Caki2 (cell line): ENCODE results near the gene HAAO. TPM values are rescaled to one million over a fixed set of nuclear protein-coding genes. Genes with fewer than 3 reads are reported as not detected.
A peak's percentile ranks its signal among the peaks of the same experiment; 100 is the strongest.
"Not testable (repeated sequence)": the region's sequence is repeated elsewhere in the genome, so short reads cannot be mapped to it uniquely, and the experiment has no call there.

Experiments used
- DNase-seq: peaks from one replicate; pipeline ENCODE4 v3.0.0-alpha.2; 2015; ENCODE audit warnings: low read depth
- in situ Hi-C: cut with HindIII; loops from 2 replicates; pipeline ENCODE4 v1.10.0; 2016; ENCODE audit warnings: low sequenced_read_pairs, low pct_unique_long_range_greater_than_20kb, mixed read lengths
- total RNA-seq: library from RNA; depleted of rRNA; stranded (reverse); fragments of >200 nt; shearing (Covaris generic); gene quantifications from 2 replicates; pipeline ENCODE4 v1.2.3, GENCODE V29; 2014; ENCODE audit warnings: low replicate concordance; rRNA removed

The HAAO gene
- total RNA-seq, 1 experiment from 2014 or later: not detected

DNA sequence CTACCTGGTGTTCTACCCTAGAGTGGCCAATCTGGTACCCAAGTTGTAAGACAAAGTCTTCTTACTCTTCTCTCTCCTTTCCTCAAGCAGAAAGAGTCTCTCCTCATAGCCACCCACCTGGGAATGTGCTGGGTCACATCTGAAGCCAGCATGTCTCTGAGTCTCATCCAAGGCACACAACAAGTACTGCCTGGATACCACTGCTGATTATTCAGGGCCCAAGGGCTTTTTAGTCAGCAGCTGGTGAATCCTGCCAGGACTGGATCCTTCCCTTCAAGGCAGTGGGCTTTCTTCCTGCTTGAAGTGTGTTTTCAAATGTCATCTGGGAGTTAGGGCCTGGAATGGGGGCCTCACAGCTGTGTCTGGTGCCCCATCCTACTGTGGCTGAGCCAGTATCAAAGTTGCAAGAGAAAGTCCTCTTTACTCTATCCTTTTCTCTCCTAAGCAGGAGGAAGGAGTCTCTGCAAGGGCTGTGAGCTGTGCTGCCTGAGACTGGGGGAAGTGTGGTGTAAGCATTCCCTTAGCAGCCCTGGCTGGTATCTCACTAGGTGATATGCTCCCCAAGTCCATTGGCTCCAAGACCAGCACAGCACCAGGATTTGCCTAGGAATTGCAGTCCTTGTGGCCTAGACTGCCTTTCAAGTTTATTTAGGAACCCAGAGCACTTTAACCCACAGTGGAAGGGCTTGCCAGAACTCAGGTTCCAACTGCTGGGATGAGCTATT lies 55.6 kb downstream of the HAAO start:
- no peak for DNase-seq
- in situ Hi-C loops: no loop called here

GRCh38 chr2:42733852-42734251 lies 58.5 kb downstream of the HAAO start:
- in situ Hi-C loops: no loop called here
- no peak for DNase-seq

DNA sequence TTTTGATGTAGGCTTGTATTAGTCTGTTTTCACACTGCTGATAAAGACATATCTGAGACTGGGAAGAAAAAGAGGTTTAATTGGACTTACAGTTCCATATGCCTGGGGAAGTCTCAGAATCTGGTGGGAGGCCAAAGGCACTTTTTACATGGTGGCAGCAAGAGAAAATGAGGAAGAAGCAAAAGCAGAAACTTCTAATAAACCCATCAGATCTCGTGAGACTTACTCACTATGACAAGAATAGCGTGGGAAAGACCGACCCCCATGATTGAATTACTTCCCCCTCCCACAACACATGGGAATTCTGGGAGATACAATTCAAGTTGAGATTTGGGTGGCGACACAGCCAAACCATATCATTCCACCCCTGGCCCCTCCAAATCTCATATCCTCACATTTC lies 61.1 kb downstream of the HAAO start:
- DNase-seq, in situ Hi-C loops: not testable (repeated sequence)

- in situ Hi-C loops: no loop called here
- no peak for DNase-seq
These were observed 65.7 kb downstream of the HAAO start for GRCh38 chr2:42726680-42727079.

DNA sequence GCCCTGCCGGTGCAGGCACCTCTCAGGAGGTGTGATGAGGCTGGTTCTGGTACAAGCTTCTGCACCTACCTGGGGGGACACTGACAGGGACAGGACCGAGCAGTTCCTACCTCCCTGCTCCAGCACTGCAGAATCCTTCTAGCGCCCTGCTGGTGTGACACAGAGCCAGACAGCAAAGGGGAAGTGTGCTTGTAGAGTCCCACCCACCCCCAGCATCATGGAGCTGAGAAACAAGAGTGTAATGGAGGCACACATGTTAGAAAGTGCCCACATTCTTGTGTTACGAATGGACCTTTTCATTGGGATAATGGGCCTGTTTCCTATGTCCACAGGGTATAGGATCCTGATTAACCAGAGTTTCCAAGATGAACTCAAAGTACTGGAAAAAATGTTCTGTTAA lies 66.7 kb downstream of the HAAO start:
- no peak for DNase-seq
- in situ Hi-C loops: no loop called here

DNA sequence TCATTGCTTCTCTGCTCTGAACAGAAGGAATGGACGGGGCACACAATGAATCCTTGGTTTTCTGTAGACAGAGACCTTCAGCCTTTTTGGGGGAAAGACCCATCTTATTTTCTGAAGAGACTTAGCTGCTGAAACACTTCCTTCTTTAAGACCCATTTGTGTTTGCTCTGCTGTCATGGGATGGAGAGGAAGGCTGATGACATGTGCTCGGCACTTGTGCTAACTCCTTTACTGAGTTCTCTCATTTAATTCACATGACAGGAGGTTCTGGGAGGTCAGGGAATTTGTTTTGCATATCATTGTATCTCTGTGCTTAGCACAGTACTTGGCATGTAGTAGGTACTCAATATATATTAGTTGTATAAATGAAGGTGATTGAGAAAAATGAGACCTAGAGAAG lies 67.5 kb downstream of the HAAO start:
- no peak for DNase-seq
- in situ Hi-C loops: no loop called here

DNA sequence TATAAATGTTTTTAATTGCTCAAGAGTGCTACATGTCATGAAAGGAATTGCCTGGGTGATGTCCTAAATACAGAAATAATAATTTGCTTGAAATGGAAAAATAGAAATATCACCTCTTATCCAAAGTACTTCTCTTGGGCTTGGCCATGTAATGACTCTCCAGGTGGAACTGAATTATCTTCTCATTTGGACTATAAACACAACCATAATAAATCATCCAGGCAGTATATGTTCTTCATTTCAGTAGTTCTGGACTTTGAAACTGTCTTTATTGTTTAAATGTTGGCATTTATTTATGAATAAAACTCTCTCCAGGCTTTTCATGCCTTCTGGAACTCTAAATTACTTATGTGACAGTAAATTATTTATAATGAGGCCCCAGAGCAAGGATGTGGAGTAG lies 68.9 kb downstream of the HAAO start:
- in situ Hi-C loops: no loop called here

DNA sequence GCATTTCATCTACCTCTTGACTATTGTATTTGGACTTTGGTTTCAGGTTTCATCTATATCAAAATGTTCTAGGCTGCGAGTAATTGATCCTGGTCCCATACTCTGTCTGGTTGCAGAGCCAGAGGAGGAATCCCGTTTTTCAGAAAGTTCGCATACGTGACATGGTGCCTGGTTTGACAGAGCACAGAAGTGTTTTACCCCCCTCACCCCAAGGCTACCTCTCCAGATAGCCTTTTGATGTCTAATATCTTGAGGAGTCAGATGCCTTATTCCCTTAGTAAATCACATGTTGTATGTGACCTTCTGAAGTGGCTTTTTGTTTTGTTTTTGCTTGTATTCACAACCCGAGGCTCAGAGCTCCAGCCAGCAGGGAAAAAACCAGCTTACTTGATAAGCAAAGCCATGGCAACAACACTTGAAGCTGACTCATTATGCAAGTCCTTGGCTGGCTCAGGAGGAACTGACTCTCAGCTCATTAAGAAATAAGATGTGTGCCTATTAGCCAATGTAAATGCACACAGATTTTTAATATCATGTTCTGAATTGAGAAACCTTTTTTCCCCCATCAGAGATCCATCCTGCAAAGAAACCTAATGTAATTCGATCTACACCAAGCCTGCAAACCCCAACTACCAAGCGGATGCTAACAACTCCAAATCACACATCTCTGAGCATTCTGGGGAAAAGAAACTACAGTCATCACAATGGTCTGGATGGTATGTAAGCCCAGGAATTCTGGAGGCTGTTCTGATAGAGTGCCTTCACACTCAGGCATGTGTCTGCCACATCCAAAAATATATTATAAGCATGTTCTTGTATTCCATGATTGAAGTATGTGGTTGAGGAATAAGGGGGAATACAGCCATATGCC lies 69.8 kb downstream of the HAAO start:
- peak; percentile 40 for DNase-seq
- in situ Hi-C loops: no loop called here

More for the DNA sequence above, 68.9 kb downstream of the HAAO start:
- DNase-seq: no peak

DNA sequence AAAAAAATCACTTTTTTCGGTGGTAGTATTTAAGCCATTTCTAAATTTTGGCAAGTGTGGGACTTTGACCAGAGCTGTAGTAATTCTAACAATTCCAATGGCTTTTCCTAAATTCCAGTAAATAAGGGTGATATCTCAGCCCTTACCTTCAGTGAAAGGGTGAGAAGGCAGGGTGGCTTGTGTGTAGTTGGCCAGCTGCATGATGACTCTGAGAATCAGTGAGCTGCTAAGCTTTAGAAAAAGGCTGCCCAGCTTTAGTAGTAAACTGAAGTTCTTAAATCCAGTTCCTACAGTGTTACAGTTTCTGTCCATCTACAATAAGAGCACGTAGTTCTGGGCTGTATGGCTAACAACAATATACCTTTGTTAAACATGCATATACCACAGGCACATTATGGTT lies 70.5 kb downstream of the HAAO start:
- no peak for DNase-seq
- in situ Hi-C loops: no loop called here

Other genes starting within 250 kb of the HAAO start
- 31.2 and 31.6 TPM in 2 replicates for gene MTA3, start 224.0 kb downstream of the HAAO start, total RNA-seq
- not detected in 2 replicates for gene OXER1, start 28.4 kb downstream of the HAAO start, total RNA-seq